Retinal pigment epithelial cell (primary cell): Measurements from ENCODE around the gene SPCS2.
"Not testable (repeated sequence)": the region's sequence is repeated elsewhere in the genome, so short reads cannot be mapped to it uniquely, and the experiment has no call there.

Experiments
- DNase-seq: peaks from one replicate; pipeline ENCODE4 v3.0.0-alpha.2; 2010; ENCODE audit warnings: low read depth
- H3K4me3 ChIP-seq: 2 replicates; pipeline ENCODE4 v1.5.1; 2011; ENCODE audit warnings: mild to moderate bottlenecking, low read length, control low read depth, moderate library complexity
- CTCF ChIP-seq: conservative IDR thresholded peaks from 2 replicates; pipeline ENCODE4 v1.5.1; 2011; ENCODE audit warnings: low read depth, low read length, control low read depth, inconsistent platforms

SPCS2 gene

GRCh38 chr11:75013051-75013450 lies 64.0 kb downstream of the SPCS2 start:
- TF ChIP-seq CTCF, result no peak
- DNase-seq, result no peak
- no peak overlapping the region for H3K4me3 ChIP-seq

GRCh38 chr11:75014129-75014528 lies 65.1 kb downstream of the SPCS2 start:
- TF ChIP-seq CTCF, result peak; percentile 15
- H3K4me3 ChIP-seq, result no peak overlapping the region
- DNase-seq, result peak; percentile 34

- H3K4me3 ChIP-seq, DNase-seq: not testable (repeated sequence)
Measured at GRCh38 chr11:75019200-75019599, 70.1 kb downstream of the SPCS2 start.

GRCh38 chr11:75020328-75020727 lies 71.3 kb downstream of the SPCS2 start:
- not testable (repeated sequence) for H3K4me3 ChIP-seq

GRCh38 chr11:75022296-75022695 lies 73.2 kb downstream of the SPCS2 start:
- TF ChIP-seq CTCF, result no peak
- no peak overlapping the region for H3K4me3 ChIP-seq
- DNase-seq, result no peak

More at GRCh38 chr11:75020328-75020727, 71.3 kb downstream of the SPCS2 start:
- not testable (repeated sequence) for DNase-seq

GRCh38 chr11:75022759-75023396 lies 73.8 kb downstream of the SPCS2 start:
- DNase-seq, result peak; percentile 37
- peak; percentile 100 for TF ChIP-seq CTCF

GRCh38 chr11:75023446-75024067 lies 74.5 kb downstream of the SPCS2 start:
- TF ChIP-seq CTCF, result no peak
- H3K4me3 ChIP-seq, result no peak overlapping the region

More at GRCh38 chr11:75022759-75023396, 73.8 kb downstream of the SPCS2 start:
- H3K4me3 ChIP-seq, result no peak overlapping the region

GRCh38 chr11:75024068-75024449 lies 75.0 kb downstream of the SPCS2 start:
- no peak for TF ChIP-seq CTCF
- no peak for DNase-seq
- H3K4me3 ChIP-seq, result no peak overlapping the region

More at GRCh38 chr11:75023446-75024067, 74.5 kb downstream of the SPCS2 start:
- no peak for DNase-seq
